CD4-positive, alpha-beta T cell treated with Interleukin-17A for 1 hour (primary cell): Measurements from ENCODE around the gene DCAF12L1.

Experiments used
- DNase-seq: peaks from one replicate; pipeline ENCODE4 v3.0.0-alpha.2; 2020

The DCAF12L1 gene

DNA sequence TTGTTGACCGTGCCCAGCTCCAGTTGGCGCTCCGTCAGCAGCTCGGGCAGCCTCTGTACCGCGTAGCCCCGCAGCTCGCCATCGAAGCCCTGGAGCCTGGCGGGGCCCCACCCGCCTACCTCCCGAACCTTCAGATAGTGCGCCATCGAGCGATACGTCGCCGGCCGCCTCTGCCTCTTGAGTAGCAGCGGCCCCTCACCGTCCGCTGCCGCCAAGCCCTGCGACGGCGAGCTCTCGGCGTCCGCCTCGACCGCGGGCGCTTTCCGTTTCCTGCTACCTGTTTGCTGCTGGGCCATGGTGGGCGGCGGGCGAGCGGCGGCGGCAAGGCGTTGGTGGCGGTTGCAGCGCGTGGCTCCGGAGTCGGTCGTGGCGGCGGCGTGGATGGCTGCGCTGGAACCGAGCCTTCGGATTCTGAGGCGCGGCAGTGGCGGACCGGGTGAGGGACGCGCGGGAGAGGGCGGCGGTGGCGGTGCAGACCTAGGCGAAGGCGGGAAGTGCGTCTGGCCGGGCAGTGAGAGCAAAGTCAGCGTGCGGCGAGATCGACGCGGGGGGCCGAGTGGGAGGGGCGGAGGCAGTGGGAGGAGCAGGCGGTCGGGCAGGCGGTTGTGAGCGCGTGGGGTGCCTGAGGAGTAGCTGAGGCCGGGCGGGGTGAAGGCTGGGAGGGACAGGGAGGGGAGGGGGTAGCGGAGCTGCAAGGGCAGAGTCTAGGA, at the start of gene DCAF12L1:
DCAF12L1 (minus strand) TSS at position 502 of the 710 bp plus-strand sequence; CDS start at position 296, 206 bp downstream.
- DNase-seq = no peak

- DNase-seq = no peak
These were observed 28.3 kb upstream of the DCAF12L1 start for GRCh38 chrX:126580877-126581276.

DNA sequence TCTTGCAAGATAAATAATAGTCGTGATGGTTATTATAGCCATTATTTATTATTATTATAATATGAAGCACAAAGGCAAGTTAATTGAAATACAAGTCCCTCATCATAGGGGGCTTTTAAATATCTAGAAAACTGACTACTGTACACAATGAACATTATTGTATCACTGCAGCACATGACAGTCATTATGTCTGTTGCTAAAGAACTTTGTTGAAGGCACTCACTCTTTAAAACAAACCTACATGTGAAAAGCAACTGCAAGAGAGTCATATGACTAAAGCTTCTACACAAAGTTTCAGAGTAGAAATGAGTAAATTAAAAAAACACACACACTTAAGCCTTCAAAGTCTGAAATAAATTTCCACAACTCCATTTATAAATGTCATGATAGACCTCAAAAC, 23.3 kb upstream of the DCAF12L1 start:
- DNase-seq = no peak

DNA sequence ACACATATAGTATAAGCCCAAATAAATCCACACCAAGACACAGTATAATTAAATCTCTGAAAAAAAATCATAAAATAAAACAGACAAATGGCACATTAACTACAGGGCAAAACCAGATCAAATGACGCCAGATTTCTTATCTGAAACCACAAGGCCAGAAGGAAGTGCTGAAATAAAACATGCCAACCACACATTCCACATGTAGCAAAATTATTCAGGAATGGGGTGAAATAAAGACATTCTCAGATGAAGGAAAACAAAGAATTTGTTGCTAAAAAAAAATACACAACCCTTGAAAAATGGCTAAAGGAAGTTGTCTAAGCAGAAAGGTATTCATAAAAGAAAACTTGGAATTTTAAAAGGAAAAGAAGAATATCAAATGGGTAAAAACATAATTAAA, 4.5 kb upstream of the DCAF12L1 start:
- DNase-seq = no peak

DNA sequence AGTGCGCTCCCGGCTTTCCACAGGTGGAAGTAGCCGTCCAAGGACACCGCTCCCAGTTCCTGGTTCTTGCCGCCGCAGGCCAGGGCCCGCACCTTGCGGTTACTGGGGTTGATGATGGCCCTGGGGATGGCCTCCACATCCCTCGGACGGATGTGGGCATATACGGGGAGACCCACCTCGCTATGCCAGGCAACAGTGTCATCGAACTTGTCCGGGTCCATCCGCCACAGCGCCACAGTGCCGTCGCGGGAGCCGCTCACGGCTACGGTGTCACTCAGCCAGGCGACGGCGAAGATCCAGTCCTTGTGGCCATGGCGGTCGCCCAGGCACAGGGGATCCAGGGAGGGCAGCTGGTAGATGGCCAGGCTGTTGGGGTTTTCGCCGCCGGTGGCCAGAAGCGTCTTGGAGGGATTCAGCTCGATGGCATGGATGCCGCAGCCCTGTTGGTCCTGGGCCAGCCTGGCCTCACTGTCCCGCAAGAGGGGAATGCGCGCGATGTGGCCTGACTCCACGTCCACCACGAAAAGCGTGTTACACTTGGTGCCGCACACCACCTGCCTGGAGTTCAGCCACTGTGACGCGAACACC, 795 bp downstream of the DCAF12L1 start:
- no peak for DNase-seq

DNA sequence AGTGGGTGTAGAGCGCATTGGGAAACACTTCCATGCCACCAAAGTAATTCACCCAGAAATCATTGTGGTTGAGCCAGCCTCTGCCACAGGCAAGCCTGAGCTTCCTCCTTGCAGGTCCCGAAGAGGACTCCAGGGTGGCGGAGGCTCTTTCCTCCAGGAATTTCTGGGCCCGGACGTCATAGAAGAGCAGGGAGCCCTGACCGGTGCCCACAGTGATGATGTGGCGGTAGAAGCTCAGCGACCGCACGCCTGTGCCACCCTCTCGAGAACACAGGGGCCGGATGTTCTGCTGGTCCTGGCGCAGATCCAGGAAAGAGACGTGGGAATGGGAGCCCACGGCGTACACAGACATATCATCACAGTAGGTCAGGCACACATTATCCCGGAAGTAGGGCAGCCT, 1.3 kb downstream of the DCAF12L1 start:
- no peak for DNase-seq

DNA sequence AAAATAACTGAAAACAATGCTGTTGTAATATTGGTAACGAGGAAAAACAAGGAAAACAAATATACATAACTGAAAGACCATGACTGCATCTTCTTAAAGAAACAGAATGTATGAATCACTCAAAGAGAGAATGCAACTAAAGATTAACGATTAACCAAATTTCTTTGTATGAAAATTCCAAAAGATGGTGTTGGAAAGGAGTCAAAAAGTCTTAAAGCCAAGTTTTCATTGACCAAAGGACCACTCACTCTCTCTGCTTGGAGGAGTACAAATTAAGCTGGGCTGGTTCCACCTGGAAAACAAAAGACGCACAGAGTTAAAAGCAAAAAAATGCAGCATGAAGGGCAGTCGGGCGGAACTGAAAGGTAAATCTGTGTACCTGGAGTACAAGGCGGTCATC, 1.8 kb downstream of the DCAF12L1 start:
- no peak for DNase-seq

DNA sequence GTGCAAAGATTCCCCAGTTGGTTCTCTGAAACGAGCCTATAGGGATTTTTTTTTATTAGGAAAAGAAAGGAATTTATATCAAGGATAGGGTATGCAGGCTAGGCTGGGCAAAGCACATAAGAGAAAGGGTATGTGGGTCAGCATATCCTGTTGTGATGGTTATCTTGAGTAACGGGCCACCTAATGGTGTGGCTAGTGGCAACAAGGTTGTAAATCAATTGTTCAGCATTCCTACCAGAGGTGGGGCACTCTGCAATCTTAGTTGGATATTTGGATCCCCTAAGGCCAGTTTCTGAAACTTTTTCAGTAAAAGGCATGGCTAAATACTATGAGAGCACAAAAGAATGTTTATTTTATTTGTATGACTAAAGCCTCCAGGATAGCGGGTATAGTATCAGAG, 42.7 kb downstream of the DCAF12L1 start:
- no peak for DNase-seq
